Upper lobe of right lung (tissue), 1 donor: ENCODE results near the gene BMP7. TPM values are rescaled to one million over a fixed set of nuclear protein-coding genes. Genes with fewer than 3 reads are reported as not detected.

Experiments used
- ATAC-seq: fragments of 200-7000 bp; cut with Tn5 transposase; one replicate; pipeline ENCODE4 v1.9.1; 2020; ENCODE audit warnings: mild to moderate bottlenecking, moderate library complexity
- DNase-seq: peaks from one replicate; pipeline ENCODE4 v3.0.0-alpha.2; 2020
- H3K27ac ChIP-seq: fragments of 200-600 bp; one replicate; pipeline ENCODE4 v1.8.0; 2022
- H3K27me3 ChIP-seq: fragments of 200-600 bp; one replicate; pipeline ENCODE4 v1.8.0; 2022; ENCODE audit warnings: mild to moderate bottlenecking
- H3K36me3 ChIP-seq: fragments of 200-600 bp; one replicate; pipeline ENCODE4 v1.8.0; 2022
- H3K4me1 ChIP-seq: fragments of 200-600 bp; one replicate; pipeline ENCODE4 v1.8.0; 2022
- H3K4me3 ChIP-seq: fragments of 200-600 bp; one replicate; pipeline ENCODE4 v1.8.0; 2022; ENCODE audit warnings: mild to moderate bottlenecking
- H3K9me3 ChIP-seq: fragments of 200-600 bp; one replicate; pipeline ENCODE4 v1.8.0; 2022
- CTCF ChIP-seq: fragments of 200-600 bp; IDR thresholded peaks from one replicate; pipeline ENCODE4 v1.8.0; 2022; ENCODE audit warnings: antibody characterized with exemption
- intact Hi-C: fragments of 100-400 bp; cut with DNase I; formaldehyde crosslinking; loops from one replicate; pipeline ENCODE4 v1.11.0; 2022
- total RNA-seq: library from RNA; stranded (reverse); fragmentation: NEBNext Ultra II Directional; extraction: Animal tissue kit (Norgen Biotek cat#: 25700); gene quantifications from one replicate; pipeline ENCODE4 v1.2.1, GENCODE V29; 2021
- donor health status: DM: no; HTN: yes; CAD: no; lungs with severe emphysema.

BMP7 gene
- total RNA-seq, 1 donor from 2014 or later: 1.2 TPM

GRCh38 chr20:57312138-57312537, 45.7 kb upstream of the BMP7 start:
- no peaks in the 10 kb centered on the region for H3K4me1 ChIP-seq
- ATAC-seq (no peak), DNase-seq (no peak)
- intact Hi-C loops: no loop called here
- TF ChIP-seq CTCF: no peak
- no peaks in the 10 kb centered on the region for H3K9me3 ChIP-seq
- peaks cover 15% of the 10 kb centered on the region for H3K27me3 ChIP-seq
- no peak overlapping the region for H3K27ac ChIP-seq
- no peak overlapping the region for H3K4me3 ChIP-seq
- no peaks in the 10 kb centered on the region for H3K36me3 ChIP-seq

GRCh38 chr20:57310821-57311514, 44.5 kb upstream of the BMP7 start:
- no peak overlapping the region for H3K4me3 ChIP-seq
- H3K27me3 ChIP-seq: peaks cover 15% of the 10 kb centered on the region
- intact Hi-C loops: no loop called here
- H3K4me1 ChIP-seq: no peaks in the 10 kb centered on the region
- DNase-seq (no peak), ATAC-seq (no peak)
- no peak overlapping the region for H3K27ac ChIP-seq
- no peaks in the 10 kb centered on the region for H3K9me3 ChIP-seq
- no peak for TF ChIP-seq CTCF
- H3K36me3 ChIP-seq: no peaks in the 10 kb centered on the region

GRCh38 chr20:57309544-57310115, 43.2 kb upstream of the BMP7 start:
- Histone ChIP-seq H3K36me3 (no peaks in the 10 kb centered on the region), H3K4me1 (no peaks in the 10 kb centered on the region), H3K4me3 (no peak overlapping the region), H3K9me3 (no peaks in the 10 kb centered on the region), H3K27me3 (peaks cover 19% of the 10 kb centered on the region), H3K27ac (no peak overlapping the region)
- intact Hi-C loops: no loop called here
- ATAC-seq (no peak), DNase-seq (no peak)
- TF ChIP-seq CTCF: no peak

- Histone ChIP-seq H3K36me3 (no peaks in the 10 kb centered on the region), H3K4me1 (no peaks in the 10 kb centered on the region), H3K9me3 (no peaks in the 10 kb centered on the region), H3K4me3 (no peak overlapping the region), H3K27ac (no peak overlapping the region), H3K27me3 (peaks cover 21% of the 10 kb centered on the region)
- DNase-seq (no peak), ATAC-seq (no peak)
- TF ChIP-seq CTCF: no peak
- intact Hi-C loops: no loop called here
These were observed 42.2 kb upstream of the BMP7 start for GRCh38 chr20:57308451-57309271.

GRCh38 chr20:57306747-57307146, 40.3 kb upstream of the BMP7 start:
- DNase-seq (no peak), ATAC-seq (no peak)
- no peaks in the 10 kb centered on the region for H3K9me3 ChIP-seq
- peaks cover 26% of the 10 kb centered on the region for H3K27me3 ChIP-seq
- TF ChIP-seq CTCF: no peak
- intact Hi-C loops: no loop called here
- no peak overlapping the region for H3K27ac ChIP-seq
- no peak overlapping the region for H3K4me3 ChIP-seq
- H3K36me3 ChIP-seq: no peaks in the 10 kb centered on the region
- no peaks in the 10 kb centered on the region for H3K4me1 ChIP-seq
